A204.1 (cell line): ENCODE results near the gene GDPD5.
"Not testable (repeated sequence)": the region's sequence is repeated elsewhere in the genome, so short reads cannot be mapped to it uniquely, and the experiment has no call there.

Experiments
- FAIRE-seq: peaks from 2 replicates; lab custom pipeline; 2012; peaks lifted over from hg19 to GRCh38; lab: Jason Lieb, UNC

Gene GDPD5

GRCh38 chr11:75428989-75429640, 96.6 kb downstream of the GDPD5 start:
- no peak for FAIRE-seq

DNA sequence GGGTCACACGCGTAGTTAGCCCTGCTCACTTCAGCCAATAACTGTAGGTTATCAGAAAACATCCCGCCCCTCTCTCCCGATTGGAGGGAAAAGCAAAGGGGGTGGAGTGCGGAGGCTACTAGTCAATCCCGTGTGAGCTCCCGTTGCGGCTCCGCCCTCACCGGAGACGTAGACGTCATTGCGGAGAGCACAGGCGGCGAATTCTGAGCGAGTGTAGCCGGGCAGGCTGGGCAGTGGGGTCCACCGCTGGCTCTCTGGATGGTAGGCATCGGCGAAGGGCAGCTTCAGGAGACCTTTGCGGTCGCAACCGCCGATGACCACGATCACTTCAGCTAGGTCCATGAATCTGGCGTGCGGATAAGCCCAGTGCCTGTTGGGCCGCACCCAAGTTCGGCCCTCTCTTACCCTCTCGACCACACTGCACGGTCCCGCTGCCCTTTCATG, 97.4 kb downstream of the GDPD5 start:
- no peak for FAIRE-seq

GRCh38 chr11:75427181-75427580, 98.6 kb downstream of the GDPD5 start:
- no peak for FAIRE-seq

DNA sequence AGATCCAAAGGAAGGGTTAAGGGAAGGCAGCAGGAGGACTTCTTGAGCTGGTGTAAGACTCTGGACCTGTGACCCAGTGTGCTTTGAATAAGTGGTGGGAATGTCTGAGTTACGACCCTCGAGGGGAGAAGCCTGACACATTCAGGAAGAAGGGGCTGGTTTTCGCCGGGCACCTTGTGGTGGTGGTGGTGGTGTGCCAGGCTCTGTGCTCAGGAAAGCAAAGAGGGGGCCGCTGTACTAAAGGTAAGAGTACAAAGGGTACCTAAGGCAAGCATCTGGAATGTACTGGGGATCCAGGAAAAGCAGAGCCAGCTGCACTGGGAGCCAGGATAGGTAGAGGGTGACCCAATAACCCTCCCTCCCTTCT, 99.0 kb downstream of the GDPD5 start:
- no peak for FAIRE-seq

- no peak for FAIRE-seq
These were observed 100.3 kb downstream of the GDPD5 start for GRCh38 chr11:75425422-75425821.

DNA sequence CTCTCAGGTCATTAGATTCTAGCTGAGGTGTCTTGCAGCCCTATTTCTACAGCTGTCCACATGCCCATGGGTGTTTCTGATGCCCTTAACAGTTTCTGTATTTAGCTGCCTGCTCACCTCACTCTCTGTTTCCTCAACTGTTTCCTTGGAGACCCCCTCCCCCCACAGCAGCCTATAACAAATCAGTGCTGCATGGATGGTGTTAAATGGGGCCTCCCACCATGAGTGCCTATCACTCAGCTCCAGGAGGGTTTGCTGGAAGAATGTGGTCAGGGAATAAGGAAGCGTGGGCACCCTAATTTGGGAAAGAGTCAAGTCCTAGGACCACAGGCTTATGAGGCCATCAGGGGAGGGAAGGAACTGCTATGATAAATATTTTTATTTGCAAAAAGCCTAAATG, 101.3 kb downstream of the GDPD5 start:
- FAIRE-seq = no peak

GRCh38 chr11:75423721-75424120, 102.0 kb downstream of the GDPD5 start:
- FAIRE-seq = no peak

DNA sequence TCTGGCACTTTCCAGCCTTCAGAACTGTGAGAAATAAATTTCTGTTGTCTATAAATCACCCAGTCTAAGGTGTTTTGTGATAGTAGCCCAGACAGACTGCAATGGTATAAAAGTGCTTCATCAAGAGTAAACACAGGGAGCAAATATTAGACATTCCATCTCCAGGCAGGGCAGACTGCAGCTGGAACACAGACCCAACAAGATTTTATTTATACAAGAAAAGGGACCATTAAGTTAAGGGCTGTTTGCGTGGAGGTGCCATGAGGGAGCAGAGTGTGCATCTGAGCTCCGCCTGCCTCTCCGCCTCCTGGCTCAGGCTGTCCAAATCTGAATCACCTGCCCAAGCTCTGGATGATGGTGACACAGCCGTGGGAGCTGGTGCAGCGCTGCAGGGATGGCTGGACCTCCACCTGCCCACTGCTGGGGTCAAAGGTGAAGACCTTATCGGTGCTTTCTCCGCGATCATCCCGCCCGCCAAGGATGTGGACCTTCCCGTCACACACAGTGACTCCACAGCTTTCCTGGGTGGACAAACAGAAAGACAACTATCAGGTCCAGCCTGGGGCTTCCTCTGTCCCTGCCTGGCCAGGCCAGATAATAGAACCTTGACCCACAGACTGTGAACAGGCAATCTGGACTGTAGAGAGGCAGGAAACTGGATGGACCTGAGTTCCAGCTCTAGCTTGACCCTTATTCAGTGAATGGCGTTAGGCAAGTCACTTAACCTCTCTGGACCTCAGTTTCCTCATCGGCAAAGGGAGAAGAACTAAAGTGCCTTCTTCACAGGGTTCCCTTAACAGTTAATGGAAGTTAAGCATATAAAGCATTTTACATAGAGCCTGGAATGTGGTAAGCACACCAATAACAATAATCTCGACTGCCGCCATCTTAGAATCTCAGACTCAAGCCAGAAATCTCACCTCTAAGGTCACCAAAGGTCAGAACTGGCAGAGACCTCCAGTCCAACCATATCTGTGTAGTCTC, 103.2 kb downstream of the GDPD5 start:
- FAIRE-seq = no peak

DNA sequence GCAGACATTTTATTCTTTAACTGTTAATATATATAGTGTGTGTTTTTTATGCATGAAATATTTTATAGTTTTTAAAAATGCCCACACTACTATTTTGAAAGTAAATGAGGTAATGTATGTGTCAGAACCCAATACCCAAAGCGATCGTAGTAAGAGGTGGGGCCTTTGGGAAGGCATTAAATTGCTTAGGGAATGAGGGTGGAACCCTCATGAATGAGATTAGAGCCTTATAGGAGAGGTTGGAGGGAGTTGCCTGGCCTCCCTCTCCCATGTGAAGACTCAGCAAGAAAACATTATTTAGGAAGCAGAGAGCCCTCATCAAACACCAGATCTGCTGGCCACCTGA, 103.9 kb downstream of the GDPD5 start:
- FAIRE-seq = no peak

- no peak for FAIRE-seq
These were observed 104.6 kb downstream of the GDPD5 start for GRCh38 chr11:75421035-75421602.

DNA sequence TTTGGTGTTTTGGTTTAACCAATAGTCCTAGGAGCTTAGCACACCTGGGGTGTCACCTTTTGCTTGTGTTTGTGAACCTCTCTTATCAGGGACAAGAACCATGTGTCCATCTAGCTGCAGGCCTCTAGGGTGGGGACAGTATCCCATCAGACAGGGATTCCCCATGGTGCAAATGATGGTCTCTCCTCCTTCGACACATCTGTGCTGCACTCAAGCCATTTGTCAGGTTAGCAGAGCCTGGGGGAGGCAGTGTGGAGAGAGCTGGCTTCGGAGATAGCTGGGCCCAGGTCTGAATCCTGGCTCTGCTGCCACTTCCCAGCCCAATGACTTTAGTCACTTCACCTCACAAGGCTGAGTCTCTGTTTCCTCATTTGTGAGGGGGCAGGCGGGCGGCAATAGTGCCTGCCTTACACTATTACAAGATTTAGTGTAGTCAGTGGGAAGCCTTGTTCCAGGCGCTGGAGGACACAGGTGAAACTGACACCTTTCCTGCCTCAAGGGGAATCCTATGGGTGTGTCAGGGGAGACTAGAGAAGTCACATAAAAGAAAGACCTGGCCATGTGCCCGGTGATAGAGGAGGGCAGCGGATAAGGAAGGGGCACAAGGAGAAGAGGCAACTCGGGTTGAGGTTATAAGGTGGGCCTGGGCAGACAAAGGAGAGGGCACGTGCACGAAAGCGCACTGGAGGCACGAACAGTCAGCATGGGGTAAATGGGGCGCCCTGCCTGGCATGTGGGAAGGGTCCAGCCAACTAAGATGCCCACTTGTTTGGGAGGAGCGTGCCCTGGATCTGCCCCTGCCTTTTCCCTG, 105.3 kb downstream of the GDPD5 start:
- no peak for FAIRE-seq

DNA sequence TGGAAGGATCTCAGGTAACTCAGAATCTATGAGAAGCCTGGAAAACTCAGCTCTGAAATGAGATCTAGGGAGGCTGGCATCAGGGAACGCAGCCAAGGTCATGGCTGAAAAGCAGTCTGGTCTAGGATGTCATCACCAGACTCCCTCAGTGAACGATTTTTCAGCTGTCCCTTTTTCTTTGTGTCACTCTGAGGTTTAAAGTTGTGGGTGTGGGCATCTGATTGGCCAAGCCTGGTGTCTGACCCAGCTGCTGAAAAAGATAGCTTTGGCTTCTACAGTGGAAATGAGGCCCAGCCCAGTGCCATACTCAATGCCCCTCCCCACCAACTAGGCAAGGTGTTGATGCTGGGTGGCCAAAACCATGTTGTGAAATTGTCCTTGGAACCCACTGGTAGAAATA, 111.9 kb downstream of the GDPD5 start:
- FAIRE-seq = no peak

DNA sequence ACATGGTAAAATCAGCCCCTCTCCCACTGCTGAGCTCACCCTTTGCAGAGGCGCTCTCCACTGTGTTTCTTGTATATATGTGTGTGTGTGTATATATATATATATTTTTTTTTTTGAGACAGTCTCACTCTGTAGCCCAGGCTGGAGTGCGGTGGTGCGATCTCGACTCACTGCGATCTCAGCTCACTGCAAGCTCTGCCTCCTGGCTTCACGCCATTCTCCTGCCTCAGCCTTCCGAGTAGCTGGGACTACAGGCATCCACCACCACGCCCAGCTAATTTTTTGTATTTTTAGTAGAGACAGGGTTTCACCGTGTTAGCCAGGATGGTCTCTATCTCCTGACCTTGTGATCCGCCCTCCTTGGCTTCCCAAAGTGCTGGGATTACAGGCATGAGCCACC, 112.6 kb downstream of the GDPD5 start:
- not testable (repeated sequence) for FAIRE-seq

DNA sequence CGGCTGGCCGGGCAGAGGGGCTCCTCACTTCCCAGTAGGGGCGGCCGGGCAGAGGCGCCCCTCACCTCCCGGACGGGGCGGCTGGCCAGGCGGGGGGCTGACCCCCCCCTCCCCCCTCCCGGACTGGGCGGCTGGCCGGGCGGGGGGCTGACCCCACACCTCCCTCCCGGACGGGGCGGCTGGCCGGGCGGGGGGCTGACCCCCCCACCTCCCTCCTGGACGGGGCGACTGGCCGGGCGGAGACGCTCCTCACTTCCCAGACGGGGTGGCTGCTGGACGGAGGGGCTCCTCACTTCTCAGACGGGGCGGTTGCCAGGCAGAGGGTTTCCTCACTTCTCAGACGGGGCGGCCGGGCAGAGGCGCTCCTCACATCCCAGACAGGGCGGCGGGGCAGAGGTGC, 115.8 kb downstream of the GDPD5 start:
- not testable (repeated sequence) for FAIRE-seq

GRCh38 chr11:75408957-75409219, 116.9 kb downstream of the GDPD5 start:
- FAIRE-seq = no peak

DNA sequence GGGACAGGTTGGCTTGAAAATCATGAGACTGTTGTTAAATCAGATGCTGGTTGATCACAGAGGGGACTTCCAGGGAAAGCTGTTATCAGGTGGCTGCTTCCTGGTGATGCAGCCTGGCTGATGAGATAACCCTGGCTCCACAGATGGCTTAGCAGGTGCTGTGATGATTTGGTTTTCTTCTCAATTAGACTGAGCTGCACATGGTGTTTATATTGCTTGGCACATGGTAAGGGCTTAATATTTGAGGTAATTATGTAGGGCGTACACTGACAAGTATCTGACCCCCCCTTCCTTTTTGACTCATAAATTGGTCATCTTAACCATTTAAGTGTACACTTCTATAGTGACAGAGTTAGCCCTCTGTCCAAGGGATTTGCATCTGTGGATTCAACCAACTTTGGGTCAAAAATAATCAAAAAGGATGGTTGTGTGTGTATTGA, 119.4 kb downstream of the GDPD5 start:
- no peak for FAIRE-seq

DNA sequence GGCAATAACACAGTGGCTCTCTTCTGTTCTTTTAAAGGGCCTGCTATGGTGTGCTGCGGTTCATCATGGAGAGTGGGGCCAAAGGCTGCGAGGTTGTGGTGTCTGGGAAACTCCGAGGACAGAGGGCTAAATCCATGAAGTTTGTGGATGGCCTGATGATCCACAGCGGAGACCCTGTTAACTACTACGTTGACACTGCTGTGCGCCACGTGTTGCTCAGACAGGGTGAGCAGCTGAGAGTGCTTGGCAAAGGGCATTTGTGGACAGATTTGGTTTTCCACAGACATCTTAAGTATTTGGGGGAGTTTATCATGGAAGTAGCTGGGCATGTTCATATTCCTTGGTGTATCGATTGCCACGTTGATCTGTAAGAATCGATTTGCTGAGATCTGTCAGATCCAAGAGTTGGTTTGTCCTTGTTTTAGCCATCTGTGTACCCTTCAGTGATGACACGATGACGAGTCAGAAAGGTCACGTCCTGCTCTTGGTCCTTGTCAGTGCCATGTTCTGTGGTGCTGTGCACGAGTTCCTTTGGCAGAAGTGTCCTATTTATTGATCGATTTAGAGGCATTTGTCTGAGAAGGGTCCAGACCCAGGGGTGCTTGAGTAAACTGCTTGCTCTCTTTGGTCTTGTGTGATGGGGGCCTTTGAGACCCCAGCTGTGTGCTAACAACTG, 121.6 kb downstream of the GDPD5 start:
- no peak for FAIRE-seq

GRCh38 chr11:75403037-75403436, 122.7 kb downstream of the GDPD5 start:
- FAIRE-seq = no peak

- no peak for FAIRE-seq
These were observed 123.6 kb downstream of the GDPD5 start for GRCh38 chr11:75402002-75402773.

DNA sequence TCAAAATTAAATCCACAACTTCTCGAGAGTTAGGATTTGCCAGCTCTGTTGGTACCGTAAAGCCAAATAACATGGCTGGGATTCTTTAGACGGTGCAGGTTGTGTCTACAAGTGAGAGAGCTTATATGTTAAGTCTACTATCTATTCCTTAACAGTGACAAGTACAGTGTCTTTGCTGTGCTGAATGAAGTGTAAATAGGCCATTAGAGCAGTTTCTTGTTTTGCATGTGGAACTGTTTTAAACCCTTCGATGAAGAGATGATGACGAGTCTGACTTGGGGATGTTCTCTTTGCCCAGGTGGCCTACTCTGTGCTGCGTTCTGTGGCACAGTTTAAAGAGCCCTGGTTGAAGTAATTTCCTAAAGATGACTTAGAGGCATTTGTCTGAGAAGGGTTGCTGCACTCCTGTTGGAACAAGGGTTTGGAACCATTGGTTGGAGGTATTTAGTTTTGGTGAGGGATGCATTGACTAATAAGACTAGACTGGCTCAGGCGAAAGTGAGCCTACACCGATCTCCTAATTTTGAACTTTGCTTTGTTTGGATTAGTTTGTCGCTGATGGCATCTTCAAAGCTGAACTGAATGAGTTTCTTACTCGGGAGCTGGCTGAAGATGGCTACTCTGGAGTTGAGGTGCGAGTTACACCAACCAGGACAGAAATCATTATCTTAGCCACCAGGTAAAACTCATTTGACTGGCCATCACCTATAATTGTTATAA, 125.4 kb downstream of the GDPD5 start:
- FAIRE-seq = no peak
